GM18868 (cell line): ENCODE results near the gene SPDYE6.
A peak's percentile ranks its signal among the peaks of the same experiment; 100 is the strongest.
"Not testable (repeated sequence)": the region's sequence is repeated elsewhere in the genome, so short reads cannot be mapped to it uniquely, and the experiment has no call there.

ENCODE experiments used
- ATAC-seq: cut with Tn5 transposase; IDR thresholded peaks from one replicate; pipeline ENCODE4 v1.9.1; 2021; ENCODE audit warnings: mild to moderate bottlenecking, moderate library complexity; ENCODE audit not compliant: unreplicated experiment

Gene SPDYE6

GRCh38 chr7:102364394-102364886, 8.2 kb upstream of the SPDYE6 start:
- ATAC-seq, result not testable (repeated sequence)

DNA sequence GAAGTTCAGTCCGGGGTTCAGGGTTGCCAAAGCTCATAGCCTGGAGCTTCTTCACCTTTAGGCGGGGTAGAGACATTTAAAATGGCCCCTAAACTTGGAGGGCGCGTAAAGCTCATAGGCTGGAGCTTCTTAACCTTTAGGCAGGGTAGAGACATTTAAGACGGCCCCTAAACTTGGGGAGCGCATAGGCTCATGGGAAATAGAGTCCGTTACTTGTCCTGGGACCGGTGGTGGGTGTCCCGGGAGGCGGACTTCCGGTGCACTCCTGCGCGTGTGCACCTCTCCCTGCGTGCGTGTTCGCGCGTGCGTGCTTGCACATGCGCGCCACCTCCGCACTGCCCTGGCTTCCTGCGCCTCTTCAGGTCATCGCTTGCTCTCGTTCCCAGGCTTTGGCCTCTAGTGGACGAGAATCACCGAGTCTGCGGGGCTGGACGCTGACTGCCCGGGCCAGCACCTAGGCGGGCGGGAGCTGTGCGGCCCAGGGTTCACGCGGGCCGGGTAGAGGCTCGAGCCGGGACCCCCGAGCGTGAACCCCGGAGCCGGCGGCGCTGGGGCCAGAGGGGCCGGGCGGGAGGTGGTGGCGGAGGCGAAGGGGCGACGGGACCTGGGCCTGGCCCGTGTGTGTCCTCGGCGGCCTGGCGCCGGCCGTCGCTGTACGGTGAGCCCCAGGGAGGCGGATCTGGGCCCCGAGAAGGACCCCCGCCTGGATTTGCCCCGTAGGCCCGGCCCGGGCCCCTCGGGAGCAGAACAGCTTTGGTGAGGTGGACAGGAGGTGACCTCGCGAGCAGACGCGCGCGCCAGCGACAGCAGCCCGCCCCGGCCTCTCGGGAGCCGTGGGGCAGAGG, 7.5 kb upstream of the SPDYE6 start:
- peak; percentile 99 for ATAC-seq

GRCh38 chr7:102346983-102347382, 9.3 kb downstream of the SPDYE6 start:
- not testable (repeated sequence) for ATAC-seq

DNA sequence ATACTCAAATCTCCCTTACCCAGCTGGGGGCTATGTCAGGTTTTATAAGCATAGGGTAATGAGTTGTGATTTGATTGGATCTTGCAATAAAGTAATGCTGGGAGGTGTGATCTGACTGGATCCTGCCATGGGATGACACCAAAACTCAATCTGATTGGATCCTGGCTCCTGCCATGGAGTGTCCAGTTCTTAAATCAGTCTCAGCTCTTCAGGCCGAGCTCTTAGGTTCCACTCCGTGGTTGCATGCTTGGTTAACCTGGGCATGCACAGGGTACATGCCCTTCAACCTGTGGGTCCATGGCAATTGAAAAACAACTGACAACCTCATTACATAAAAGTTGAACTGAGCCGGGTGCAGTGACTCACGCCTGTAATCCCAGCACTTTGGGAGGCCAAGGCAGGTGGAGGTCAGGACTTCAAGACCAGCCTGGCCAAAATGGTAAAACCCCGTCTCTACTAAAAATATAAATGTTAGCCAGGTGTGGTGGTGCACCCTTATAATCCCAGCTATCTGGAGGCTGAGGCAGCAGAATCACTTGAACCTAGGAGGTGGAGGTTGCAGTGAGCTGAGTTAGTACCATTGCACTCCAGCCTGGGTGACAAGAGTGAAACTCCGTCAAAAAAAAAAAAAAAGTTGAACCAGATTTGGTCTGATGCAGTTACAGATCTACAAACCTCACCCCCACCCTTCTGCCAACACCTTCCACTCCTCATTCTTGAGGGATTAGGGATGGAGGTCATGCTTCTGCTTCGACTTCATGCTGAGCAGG, 15.5 kb downstream of the SPDYE6 start:
- not testable (repeated sequence) for ATAC-seq

DNA sequence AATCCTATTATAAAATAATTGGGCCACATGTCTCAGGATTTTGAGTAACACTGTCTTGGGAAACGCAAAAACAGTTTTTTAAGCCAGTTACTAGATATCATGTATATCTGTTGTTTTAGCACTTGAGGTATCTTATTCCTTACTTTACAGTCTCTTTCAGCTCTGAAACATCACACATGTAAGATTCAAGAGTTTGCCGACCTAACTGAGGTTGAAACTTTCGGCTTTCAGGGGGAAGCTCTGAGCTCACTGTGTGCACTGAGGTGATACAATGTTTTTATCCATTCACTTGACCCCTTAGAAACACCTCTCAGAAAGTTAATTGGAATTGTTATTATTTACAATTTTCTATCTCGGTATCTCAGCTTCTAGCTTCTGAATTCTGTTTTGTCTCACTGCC, 18.8 kb downstream of the SPDYE6 start:
- ATAC-seq, result not testable (repeated sequence)

DNA sequence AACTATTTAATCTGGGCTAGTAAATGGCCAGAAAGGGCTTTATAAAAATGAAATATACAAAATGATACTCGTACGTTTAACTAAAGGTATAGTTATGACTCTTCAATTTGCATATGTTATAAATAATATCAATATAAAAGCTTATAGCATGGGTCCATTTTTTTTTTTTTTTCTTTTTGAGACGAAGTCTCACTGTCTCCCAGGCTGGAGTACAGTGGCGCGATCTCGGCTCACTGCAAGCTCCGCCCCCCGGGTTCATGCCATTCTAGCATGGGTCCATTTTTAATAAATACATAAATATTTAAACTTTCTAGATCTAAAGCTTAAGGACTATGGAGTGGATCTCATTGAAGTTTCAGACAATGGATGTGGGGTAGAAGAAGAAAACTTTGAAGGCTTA, 19.2 kb downstream of the SPDYE6 start:
- ATAC-seq, result not testable (repeated sequence)

DNA sequence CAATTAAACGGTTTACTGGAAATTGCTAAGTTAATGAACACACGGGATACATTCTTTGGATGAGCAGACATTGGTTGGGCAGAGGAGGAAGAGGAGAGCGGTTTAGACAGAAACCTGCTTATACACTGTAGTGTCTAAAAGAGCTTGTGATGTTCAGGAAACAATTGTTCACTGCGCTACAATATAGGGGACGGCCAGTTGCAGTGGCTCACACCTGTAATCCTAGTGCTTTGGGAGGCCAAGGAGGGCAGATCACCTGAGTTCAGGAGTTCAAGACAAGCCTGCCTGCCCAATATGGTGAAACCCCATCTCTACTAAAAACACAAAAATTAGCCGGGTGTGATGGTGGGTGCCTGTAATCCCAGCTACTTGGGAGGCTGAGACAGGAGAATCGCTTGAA, 20.7 kb downstream of the SPDYE6 start:
- ATAC-seq, result not testable (repeated sequence)

- ATAC-seq, result not testable (repeated sequence)
Measured at GRCh38 chr7:102330666-102331460, 25.4 kb downstream of the SPDYE6 start.

GRCh38 chr7:102329366-102329765, 26.9 kb downstream of the SPDYE6 start:
- not testable (repeated sequence) for ATAC-seq

DNA sequence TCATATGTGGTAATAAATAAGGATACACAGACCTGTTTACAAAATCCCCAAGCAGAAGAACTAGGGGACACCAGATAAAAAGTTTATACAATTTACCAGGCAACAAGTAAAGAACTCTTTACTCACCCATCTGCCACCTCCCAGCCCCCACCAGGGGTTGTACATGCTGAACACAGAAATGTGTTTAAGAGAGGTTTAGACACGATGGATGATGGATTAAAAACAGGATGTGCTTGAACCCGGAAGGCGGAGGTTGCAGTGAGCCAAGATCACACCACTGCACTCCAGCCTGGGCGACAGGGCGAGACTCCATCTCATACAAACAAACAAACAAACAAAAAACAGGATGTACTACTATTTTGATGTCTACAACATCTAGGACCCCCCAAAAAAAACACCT, 27.4 kb downstream of the SPDYE6 start:
- not testable (repeated sequence) for ATAC-seq

- not testable (repeated sequence) for ATAC-seq
Measured at GRCh38 chr7:102327183-102327582, 29.1 kb downstream of the SPDYE6 start.

DNA sequence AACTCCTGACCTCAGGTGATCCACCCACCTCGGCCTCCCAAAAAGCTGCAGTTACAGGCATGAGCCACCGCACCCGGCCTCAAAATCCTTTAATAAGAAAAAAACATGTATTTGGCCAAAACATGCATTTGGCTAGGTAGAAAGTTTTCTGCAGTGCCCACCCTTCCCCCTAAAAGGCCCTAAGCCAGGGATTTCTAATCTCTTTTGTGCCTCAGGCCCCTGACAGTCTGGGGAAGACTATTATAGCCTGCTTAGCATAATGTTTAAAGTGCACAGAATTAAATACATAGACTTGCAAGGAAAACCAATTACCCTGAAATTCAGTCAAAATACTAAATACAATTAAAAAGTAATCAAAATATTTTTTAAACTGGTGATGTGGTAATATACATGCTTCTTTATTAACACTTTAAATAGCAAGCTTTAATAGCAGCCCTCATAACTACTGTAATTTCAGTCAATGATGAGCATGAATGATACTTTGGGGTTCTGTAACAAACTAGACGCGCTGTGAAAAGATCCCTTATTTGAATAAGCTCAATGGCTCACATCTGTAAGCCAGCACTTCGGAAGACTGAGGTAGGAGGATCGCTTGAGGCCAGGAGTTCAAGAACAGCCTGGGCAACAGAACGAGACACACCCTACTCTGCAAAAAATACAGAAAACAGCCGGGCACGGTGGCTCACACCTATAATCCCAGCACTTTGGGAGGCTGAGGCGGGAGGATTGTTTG, 29.9 kb downstream of the SPDYE6 start:
- ATAC-seq, result no peak

DNA sequence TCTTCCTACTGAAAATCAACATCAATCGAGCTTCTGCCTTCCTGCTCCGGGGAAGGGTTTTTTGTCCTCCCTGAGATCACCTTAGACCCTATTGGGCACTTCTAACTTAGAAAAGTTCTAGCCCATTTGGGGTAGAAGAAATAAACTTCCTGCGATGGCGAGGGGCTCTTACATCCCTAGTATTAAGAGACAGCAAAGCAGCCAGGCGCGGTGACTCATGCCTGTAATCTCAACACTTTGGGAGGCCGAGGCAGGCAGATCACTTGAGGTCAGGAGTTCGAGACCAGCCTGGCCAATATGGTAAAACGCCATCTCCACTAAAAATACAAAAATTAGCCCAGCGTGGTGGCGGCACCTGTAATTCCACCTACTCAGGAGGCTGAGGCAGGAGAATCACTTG, 31.1 kb downstream of the SPDYE6 start:
- ATAC-seq, result not testable (repeated sequence)

GRCh38 chr7:102323914-102324195, 32.4 kb downstream of the SPDYE6 start:
- no peak for ATAC-seq

- no peak for ATAC-seq
Measured at GRCh38 chr7:102322202-102322715, 34.0 kb downstream of the SPDYE6 start.

DNA sequence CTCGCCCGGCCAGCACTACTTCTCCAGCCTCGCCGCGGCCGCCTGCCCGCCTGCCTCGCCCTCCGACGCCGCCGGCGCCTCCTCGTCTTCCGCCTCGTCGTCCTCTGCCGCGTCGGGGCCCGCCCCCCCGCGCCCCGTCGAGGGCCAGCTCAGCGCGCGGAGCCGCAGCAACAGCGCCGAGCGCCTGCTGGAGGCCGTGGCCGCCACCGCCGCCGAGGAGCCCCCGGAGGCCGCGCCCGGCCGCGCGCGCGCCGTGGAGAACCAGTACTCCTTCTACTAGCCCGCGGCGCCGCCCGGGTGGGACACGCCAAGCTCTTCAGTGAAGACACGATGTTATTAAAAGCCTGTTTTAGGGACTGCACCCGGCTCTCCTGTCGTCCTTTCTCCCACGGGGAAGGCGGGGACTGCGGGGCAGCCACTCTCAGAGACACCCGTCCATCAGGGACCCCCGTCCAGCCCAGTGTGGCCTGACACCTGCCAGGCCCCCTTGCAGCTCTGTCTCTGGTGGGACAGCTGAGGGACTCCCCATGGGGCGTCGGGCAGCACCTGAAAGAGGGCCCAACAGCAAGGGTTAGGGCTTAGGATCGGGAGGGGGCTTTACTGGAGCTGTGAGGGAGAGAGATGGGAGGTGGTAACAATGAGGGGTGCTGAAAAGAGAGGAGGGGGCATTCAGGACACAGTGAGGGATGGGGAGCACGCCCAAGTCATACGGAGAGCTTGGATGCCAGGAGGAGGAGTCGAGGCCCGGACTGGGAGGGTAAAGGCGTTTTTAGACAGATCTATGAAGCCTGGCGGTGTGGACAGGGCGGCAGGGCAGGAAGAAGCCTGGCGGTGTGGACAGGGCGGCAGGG, 34.7 kb downstream of the SPDYE6 start:
- ATAC-seq, result no peak

GRCh38 chr7:102320601-102321350, 35.5 kb downstream of the SPDYE6 start:
- ATAC-seq, result no peak

DNA sequence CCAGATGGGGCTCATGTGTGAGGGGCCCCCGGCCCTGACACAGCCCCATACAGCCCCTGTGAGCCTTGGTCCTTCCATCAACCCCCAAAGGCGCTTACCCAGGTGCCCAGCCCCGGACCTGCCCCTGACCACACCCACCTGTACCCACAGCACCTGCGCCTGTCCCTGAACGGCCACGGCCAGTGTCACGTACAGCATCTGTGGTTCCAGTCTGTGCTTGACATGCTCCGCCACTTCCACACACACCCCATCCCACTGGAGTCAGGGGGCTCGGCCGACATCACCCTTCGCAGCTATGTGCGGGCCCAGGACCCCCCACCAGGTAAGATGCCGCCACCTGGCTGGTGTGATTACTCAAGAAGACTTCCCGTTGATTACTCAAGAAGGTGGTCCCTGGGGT, 36.1 kb downstream of the SPDYE6 start:
- no peak for ATAC-seq

GRCh38 chr7:102319671-102320070, 36.6 kb downstream of the SPDYE6 start:
- ATAC-seq, result no peak
